Right lobe of liver (tissue), 4 donors: ENCODE data around the gene ALKBH6.

Experiments used
- POLR2A ChIP-seq: fragments of 450-650 bp; IDR thresholded peaks from one replicate; pipeline ENCODE4 v1.6.1; 2017; ENCODE audit warnings: antibody characterized with exemption, mild to moderate bottlenecking
- TF ChIP-seq, protein P1 (sequence below), 4 donors: fragments of 200-600 bp in 3 of 4; fragments of 450-650 bp in 1 of 4; IDR thresholded peaks; one replicate each; pipeline versions ENCODE4 v1.5.1 to v1.8.0; 2016 to 2022; ENCODE audit warnings: antibody characterized with exemption in 4 of 4, mild to moderate bottlenecking in 2 of 4
- donor health status: DM: no; HTN: no; CAD: no.
- donor health status: DM: no; HTN: no; CAD: no.
- donor health status: DM: no; HTN: yes; CAD: no.

DNA sequence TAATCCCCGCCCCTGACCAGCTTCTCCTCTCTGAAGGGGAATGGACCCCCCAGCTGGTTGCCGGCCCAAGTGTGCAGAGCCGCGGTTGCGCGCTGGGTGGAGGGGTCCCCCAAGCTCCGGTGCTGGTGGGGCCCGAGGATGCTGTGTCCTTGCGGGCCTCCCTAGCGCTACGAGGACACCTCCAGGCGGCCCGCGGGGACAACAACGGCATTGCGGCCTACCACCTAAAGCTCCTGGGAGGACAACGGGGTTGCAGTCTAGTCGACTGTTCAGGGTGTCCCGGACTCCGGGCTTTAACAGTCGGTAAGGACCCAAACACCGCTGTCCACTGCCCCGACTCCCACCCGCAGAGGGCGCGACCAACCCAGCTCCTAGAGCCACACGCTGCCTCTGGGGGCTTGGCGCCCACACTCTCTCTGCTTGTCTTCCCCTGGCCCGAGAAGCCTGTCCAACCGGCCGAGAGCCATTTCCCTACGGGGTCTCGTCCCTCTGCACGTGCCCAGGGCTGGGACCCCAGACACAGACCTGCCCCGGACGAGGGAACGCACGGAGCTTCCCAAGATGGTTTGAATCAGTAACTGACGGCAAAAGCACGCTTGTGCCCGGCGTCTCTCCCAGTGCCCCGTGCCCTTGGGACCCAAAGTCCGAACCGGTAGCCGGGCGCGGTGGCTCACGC lies 20.0 kb downstream of the ALKBH6 start:
- TF ChIP-seq, protein P1, sequence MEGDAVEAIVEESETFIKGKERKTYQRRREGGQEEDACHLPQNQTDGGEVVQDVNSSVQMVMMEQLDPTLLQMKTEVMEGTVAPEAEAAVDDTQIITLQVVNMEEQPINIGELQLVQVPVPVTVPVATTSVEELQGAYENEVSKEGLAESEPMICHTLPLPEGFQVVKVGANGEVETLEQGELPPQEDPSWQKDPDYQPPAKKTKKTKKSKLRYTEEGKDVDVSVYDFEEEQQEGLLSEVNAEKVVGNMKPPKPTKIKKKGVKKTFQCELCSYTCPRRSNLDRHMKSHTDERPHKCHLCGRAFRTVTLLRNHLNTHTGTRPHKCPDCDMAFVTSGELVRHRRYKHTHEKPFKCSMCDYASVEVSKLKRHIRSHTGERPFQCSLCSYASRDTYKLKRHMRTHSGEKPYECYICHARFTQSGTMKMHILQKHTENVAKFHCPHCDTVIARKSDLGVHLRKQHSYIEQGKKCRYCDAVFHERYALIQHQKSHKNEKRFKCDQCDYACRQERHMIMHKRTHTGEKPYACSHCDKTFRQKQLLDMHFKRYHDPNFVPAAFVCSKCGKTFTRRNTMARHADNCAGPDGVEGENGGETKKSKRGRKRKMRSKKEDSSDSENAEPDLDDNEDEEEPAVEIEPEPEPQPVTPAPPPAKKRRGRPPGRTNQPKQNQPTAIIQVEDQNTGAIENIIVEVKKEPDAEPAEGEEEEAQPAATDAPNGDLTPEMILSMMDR (IDR thresholded peaks at IDR 0.05): no peak
- no peak for TF ChIP-seq POLR2A
